HepG2 (cell line): ENCODE data around the gene SGF29. TPM values are rescaled to one million over a fixed set of nuclear protein-coding genes. Genes with fewer than 3 reads are reported as not detected.

ENCODE experiments used
- ARNT ChIP-seq: fragments of 450-650 bp; IDR thresholded peaks from 2 replicates; pipeline ENCODE4 v1.6.1; 2017
- CC2D1A ChIP-seq: sonication (generic); formaldehyde crosslinking; IDR thresholded peaks from 2 replicates; pipeline ENCODE4 v1.8.1; 2023; ENCODE audit warnings: mild to moderate bottlenecking, missing genetic modification reagents
- FLYWCH1 ChIP-seq: sonication (generic); formaldehyde crosslinking; IDR thresholded peaks from 2 replicates; pipeline ENCODE4 v1.8.1; 2023; ENCODE audit warnings: mild to moderate bottlenecking, missing genetic modification reagents
- JUND ChIP-seq: sonication (generic); formaldehyde crosslinking; IDR thresholded peaks from 2 replicates; pipeline ENCODE4 v1.8.0; 2022; ENCODE audit warnings: mild to moderate bottlenecking, missing genetic modification reagents
- KMT2A ChIP-seq: sonication (generic); formaldehyde crosslinking; IDR thresholded peaks from 2 replicates; pipeline ENCODE4 v1.4.0; 2020; ENCODE audit warnings: missing genetic modification reagents
- MATR3 ChIP-seq: sonication (generic); formaldehyde crosslinking; IDR thresholded peaks from 2 replicates; pipeline ENCODE4 v1.4.0; 2020; ENCODE audit warnings: missing genetic modification reagents
- MAZ ChIP-seq, 2 experiments: sonication (generic) in 1 of 2; formaldehyde crosslinking in 1 of 2; IDR thresholded peaks; 2 replicates each; pipeline versions ENCODE4 v1.5.0 to v1.6.1; 2012 to 2020; ENCODE audit warnings: low read depth in 2 of 2, mild to moderate bottlenecking in 2 of 2, borderline replicate concordance in 1 of 2, improper control_type of control experiment in 1 of 2, low read length in 1 of 2, missing genetic modification reagents in 1 of 2, moderate library complexity in 1 of 2
- MED1 ChIP-seq: sonication (generic); formaldehyde crosslinking; IDR thresholded peaks from 2 replicates; pipeline ENCODE4 v1.4.0; 2020; ENCODE audit warnings: missing genetic modification reagents
- MTF2 ChIP-seq: sonication (generic); formaldehyde crosslinking; IDR thresholded peaks from 2 replicates; pipeline ENCODE4 v1.5.0; 2020; ENCODE audit warnings: missing genetic modification reagents, borderline replicate concordance
- PHB2 ChIP-seq: fragments of 450-650 bp; IDR thresholded peaks from 2 replicates; pipeline ENCODE4 v1.6.1; 2018; ENCODE audit not compliant: partially characterized antibody
- POGZ ChIP-seq: sonication (generic); formaldehyde crosslinking; IDR thresholded peaks from 2 replicates; pipeline ENCODE4 v1.4.0; 2020; ENCODE audit warnings: mild to moderate bottlenecking, missing genetic modification reagents
- SCMH1 ChIP-seq: sonication (generic); formaldehyde crosslinking; IDR thresholded peaks from 2 replicates; pipeline ENCODE4 v1.9.0; 2021; ENCODE audit warnings: missing genetic modification reagents, mild to moderate bottlenecking, borderline replicate concordance
- SMAD3 ChIP-seq: sonication (generic); formaldehyde crosslinking; IDR thresholded peaks from 2 replicates; pipeline ENCODE4 v1.4.0; 2020; ENCODE audit warnings: missing genetic modification reagents
- SOX5 ChIP-seq: IDR thresholded peaks from 2 replicates; pipeline ENCODE4 v1.6.1; 2016; ENCODE audit warnings: borderline replicate concordance
- ZFP36L2 ChIP-seq: sonication (generic); formaldehyde crosslinking; IDR thresholded peaks from 2 replicates; pipeline ENCODE4 v1.4.0; 2020; ENCODE audit warnings: missing genetic modification reagents
- ZMAT3 ChIP-seq: sonication (generic); formaldehyde crosslinking; conservative IDR thresholded peaks from 2 replicates; pipeline ENCODE4 v1.7.0; 2021; ENCODE audit warnings: missing genetic modification reagents
- polyA plus RNA-seq, 8 experiments: library from polyadenylated mRNA; depleted of rRNA in 3 of 8; stranded (reverse) in 7 of 8; unstranded in 1 of 8; fragments of >200 nt; fragmentation: Illumina TruSeq in 4 of 8; extraction: Trizol in 4 of 8; gene quantifications; 2 replicates each; pipeline versions ENCODE4 v1.2.1 to v1.2.3, GENCODE V29; 2011 to 2016; ENCODE audit warnings: low read depth in 4 of 8, missing spikeins in 1 of 8, mixed read lengths in 1 of 8; ENCODE audit not compliant: insufficient read depth in 1 of 8
- total RNA-seq, 5 experiments: library from RNA; depleted of rRNA; stranded (reverse); fragments of >200 nt; fragmentation: Illumina TruSeq; extraction: Trizol; gene quantifications; 2 replicates each; pipeline ENCODE4 v1.2.3, GENCODE V29; 2016; ENCODE audit warnings: low read depth in 1 of 5
- TF ChIP-seq, protein P1 (sequence below): sonication (generic); formaldehyde crosslinking; IDR thresholded peaks from 2 replicates; pipeline ENCODE4 v1.4.0; 2020; ENCODE audit warnings: mild to moderate bottlenecking, missing genetic modification reagents
- TF ChIP-seq, protein P2 (sequence below): sonication (generic); formaldehyde crosslinking; IDR thresholded peaks from 2 replicates; pipeline ENCODE4 v1.4.0; 2020; ENCODE audit warnings: missing genetic modification reagents
- TF ChIP-seq, protein P3 (sequence below): sonication (generic); formaldehyde crosslinking; IDR thresholded peaks from 2 replicates; pipeline ENCODE4 v1.5.0; 2020; ENCODE audit warnings: missing genetic modification reagents, mild to moderate bottlenecking, borderline replicate concordance

SGF29 gene
- total and polyA plus RNA-seq, 2 of the 13 experiments (the other 11 are each of a cell fraction or from before 2014, with no cell fraction given): 5.0 to 29.4 TPM

DNA sequence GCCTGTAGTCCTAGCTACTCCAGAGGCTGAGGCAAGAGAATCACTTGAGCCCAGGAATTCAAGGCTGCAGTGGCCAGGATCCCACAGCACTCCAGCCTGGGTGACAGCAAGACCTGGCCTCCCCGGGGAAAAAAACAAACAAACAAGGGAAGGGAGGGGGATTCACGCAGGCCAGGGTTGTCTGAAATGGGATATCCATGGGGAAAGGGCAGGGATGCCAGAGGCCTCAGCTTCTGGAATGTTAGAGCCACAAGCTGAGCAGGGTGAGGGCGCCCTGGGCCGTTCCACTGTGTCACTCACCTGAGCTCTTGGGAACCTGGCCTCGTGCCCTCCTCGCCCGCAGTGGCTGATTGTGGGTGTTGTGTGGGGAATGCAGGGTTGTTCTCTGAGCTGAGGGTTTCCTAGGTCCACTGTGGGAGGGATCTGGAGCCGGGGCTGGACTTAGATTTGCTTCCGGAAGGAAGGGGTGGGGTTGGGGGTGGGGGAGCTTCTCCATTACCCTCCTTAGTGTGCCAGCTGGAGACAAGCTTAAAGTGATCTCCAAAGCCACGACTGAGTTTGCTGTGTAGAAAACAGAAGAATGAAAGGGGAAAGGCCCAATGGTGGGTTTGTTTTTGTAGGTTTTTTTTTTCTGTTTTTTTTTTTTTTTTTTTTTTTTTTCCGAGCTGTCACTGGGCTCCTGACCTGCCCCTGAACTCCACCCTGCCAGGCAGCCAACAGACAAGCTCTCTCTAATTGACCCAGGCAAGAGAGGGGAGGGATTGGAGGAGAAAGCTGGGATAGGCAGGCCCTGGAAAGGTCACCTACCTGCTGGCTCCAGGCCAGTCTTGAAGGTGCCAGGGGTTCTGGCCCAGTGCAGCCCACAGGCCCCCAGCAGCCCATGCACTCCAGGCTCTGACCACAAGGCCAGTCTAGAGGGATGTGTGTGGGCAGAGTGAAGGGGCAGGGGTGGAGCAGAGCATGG, 56.2 kb downstream of the SGF29 start, which contains the start of gene SULT1A1 (continued):
- TF ChIP-seq, protein P1, sequence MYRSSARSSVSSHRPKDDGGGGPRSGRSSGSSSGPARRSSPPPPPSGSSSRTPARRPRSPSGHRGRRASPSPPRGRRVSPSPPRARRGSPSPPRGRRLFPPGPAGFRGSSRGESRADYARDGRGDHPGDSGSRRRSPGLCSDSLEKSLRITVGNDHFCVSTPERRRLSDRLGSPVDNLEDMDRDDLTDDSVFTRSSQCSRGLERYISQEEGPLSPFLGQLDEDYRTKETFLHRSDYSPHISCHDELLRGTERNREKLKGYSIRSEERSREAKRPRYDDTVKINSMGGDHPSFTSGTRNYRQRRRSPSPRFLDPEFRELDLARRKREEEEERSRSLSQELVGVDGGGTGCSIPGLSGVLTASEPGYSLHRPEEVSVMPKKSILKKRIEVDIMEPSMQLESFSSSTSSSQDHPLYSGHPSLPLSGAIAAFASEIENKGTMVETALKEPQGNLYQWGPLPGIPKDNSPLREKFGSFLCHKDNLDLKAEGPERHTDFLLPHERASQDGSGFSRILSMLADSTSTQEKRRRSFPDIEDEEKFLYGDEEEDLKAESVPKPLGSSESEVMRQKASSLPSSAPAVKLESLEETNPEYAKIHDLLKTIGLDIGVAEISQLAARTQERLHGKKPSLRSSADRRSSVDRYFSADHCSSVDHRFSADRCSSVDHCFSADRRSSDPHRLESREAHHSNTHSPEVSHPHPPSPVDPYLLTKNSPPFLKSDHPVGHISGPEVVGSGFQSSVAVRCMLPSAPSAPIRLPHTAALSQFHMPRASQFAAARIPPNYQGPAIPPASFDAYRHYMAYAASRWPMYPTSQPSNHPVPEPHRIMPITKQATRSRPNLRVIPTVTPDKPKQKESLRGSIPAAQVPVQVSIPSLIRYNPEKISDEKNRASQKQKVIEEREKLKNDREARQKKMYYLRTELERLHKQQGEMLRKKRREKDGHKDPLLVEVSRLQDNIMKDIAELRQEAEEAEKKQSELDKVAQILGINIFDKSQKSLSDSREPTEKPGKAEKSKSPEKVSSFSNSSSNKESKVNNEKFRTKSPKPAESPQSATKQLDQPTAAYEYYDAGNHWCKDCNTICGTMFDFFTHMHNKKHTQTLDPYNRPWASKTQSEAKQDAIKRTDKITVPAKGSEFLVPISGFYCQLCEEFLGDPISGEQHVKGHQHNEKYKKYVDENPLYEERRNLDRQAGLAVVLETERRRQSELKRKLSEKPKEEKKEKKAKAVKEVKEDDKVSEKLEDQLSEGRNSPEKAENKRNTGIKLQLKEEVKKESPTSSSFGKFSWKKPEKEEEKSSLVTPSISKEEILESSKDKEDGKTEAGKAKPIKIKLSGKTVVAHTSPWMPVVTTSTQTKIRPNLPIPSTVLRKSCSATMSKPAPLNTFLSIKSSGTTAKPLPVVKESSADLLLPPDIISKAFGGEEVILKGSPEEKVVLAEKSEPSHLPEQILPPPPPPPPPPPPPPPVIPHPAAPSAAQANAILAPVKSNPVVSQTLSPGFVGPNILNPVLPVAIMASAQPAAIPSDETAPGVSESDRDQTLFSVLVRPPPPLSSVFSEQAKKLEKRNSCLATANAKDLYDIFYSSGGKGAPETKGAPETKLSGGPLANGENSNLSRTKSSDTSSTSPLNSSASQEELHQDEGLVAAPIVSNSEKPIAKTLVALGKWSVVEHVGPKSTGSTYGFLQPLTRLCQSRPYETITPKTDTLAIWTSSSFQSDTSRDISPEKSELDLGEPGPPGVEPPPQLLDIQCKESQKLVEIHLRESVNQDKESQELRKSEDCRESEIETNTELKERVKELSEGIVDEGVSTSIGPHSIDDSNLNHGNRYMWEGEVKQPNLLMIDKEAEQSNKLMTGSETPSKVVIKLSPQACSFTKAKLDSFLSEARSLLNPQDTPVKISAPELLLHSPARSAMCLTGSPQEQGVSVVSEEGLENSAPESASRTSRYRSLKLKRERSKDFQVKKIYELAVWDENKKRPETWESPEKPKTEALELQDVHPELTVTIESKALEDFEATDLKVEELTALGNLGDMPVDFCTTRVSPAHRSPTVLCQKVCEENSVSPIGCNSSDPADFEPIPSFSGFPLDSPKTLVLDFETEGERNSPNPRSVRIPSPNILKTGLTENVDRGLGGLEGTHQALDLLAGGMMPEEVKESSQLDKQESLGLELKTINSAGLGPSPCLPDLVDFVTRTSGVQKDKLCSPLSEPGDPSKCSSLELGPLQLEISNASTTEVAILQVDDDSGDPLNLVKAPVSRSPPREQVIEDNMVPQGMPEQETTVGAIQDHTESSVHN (CRISPR knock-in tag): peak; percentile 24; the same call in 1 of the 2 replicates
- no peak for TF ChIP-seq MATR3 (CRISPR knock-in tag)
- TF ChIP-seq CC2D1A (CRISPR knock-in tag): no peak
- TF ChIP-seq SOX5 (CRISPR knock-in tag): peak; percentile 55; the same call in 1 of the 2 replicates
- TF ChIP-seq MAZ (IDR thresholded peaks at IDR 0.05; ENCODE audit: borderline replicate concordance, low read depth, low read length): peak; percentile 77; the same call in 1 of the 2 replicates
- TF ChIP-seq MAZ (CRISPR knock-in tag; IDR thresholded peaks at IDR 0.05; ENCODE audit: low read depth): 0 out of 2 replicates have a peak, but pooled peaks have one; percentile 26
- TF ChIP-seq, protein P2, sequence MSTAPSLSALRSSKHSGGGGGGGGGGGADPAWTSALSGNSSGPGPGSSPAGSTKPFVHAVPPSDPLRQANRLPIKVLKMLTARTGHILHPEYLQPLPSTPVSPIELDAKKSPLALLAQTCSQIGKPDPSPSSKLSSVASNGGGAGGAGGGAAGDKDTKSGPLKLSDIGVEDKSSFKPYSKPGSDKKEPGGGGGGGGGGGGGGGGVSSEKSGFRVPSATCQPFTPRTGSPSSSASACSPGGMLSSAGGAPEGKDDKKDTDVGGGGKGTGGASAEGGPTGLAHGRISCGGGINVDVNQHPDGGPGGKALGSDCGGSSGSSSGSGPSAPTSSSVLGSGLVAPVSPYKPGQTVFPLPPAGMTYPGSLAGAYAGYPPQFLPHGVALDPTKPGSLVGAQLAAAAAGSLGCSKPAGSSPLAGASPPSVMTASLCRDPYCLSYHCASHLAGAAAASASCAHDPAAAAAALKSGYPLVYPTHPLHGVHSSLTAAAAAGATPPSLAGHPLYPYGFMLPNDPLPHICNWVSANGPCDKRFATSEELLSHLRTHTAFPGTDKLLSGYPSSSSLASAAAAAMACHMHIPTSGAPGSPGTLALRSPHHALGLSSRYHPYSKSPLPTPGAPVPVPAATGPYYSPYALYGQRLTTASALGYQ: 0 out of 2 replicates have a peak, but pooled peaks have one; percentile 45
- TF ChIP-seq JUND (CRISPR knock-in tag): peak; percentile 68; the same call in 1 of the 2 replicates
- peak; percentile 63 for TF ChIP-seq MED1 (CRISPR knock-in tag)
- no peak for TF ChIP-seq SMAD3 (CRISPR knock-in tag)
- peak; percentile 67 for TF ChIP-seq POGZ (CRISPR knock-in tag)
- TF ChIP-seq FLYWCH1: no peak
- TF ChIP-seq MTF2 (CRISPR knock-in tag): no peak
- no peak for TF ChIP-seq ARNT
- no peak for TF ChIP-seq PHB2
- TF ChIP-seq ZFP36L2 (CRISPR knock-in tag): 0 out of 2 replicates have a peak, but pooled peaks have one; percentile 29
- no peak for TF ChIP-seq SCMH1 (CRISPR knock-in tag)
- TF ChIP-seq ZMAT3 (CRISPR knock-in tag): peak; percentile 92
- TF ChIP-seq, protein P3, sequence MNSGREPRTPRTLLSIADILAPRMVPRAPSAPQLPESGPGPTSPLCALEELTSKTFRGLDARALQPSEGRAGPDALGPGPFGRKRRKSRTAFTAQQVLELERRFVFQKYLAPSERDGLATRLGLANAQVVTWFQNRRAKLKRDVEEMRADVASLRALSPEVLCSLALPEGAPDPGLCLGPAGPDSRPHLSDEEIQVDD (CRISPR knock-in tag): peak; percentile 28; the same call in 1 of the 2 replicates
- TF ChIP-seq KMT2A (CRISPR knock-in tag): no peak
